IgD-negative memory B cell (primary cell): ENCODE data around the gene LINGO3. TPM values are rescaled to one million over a fixed set of nuclear protein-coding genes. Genes with fewer than 3 reads are reported as not detected.

Experiments
- H3K27ac Mint-ChIP-seq, 3 donors: one replicate each; pipeline ENCODE4 v1.8.0; 2020 to 2022; ENCODE audit warnings: mild to moderate bottlenecking in 3 of 3, mixed read lengths in 3 of 3, moderate library complexity in 1 of 3
- H3K27me3 Mint-ChIP-seq: one replicate; pipeline ENCODE4 v1.8.0; 2021; ENCODE audit warnings: mixed read lengths
- H3K36me3 Mint-ChIP-seq: one replicate; pipeline ENCODE4 v1.8.0; 2020; ENCODE audit warnings: mild to moderate bottlenecking, mixed read lengths
- H3K4me1 Mint-ChIP-seq, 3 donors: one replicate each; pipeline ENCODE4 v1.8.0; 2020 to 2022; ENCODE audit warnings: mixed read lengths in 3 of 3, mild to moderate bottlenecking in 1 of 3
- H3K4me3 Mint-ChIP-seq, 4 donors: one replicate each; pipeline ENCODE4 v1.8.0; 2020 to 2022; ENCODE audit warnings: mild to moderate bottlenecking in 4 of 4, mixed read lengths in 4 of 4, moderate library complexity in 3 of 4
- H3K9me3 Mint-ChIP-seq, 3 donors: one replicate each; pipeline ENCODE4 v1.8.0; 2020 to 2021; ENCODE audit warnings: mixed read lengths in 3 of 3, mild to moderate bottlenecking in 1 of 3
- polyA plus RNA-seq: library from polyadenylated mRNA; unstranded; fragments of 300-500 nt; fragmentation: Illumina TruSeq; gene quantifications from one replicate; pipeline ENCODE4 v1.2.3, GENCODE V29; 2021

LINGO3 gene
- polyA plus RNA-seq, 1 donor from 2014 or later = 14.7 TPM

GRCh38 chr19:2334426-2334825 is 26.5 kb upstream of the LINGO3 start:
- H3K27me3 Mint-ChIP-seq = no peaks in the 10 kb centered on the region
- H3K9me3 Mint-ChIP-seq = no peaks in the 10 kb centered on the region
- peak overlapping the region in 2 of 3 donors; percentile 47 to 95 for H3K27ac Mint-ChIP-seq
- H3K36me3 Mint-ChIP-seq = peaks cover 3% of the 10 kb centered on the region
- peaks cover 22 to 41% (median 41%) of the 10 kb centered on the region in 3 donors for H3K4me1 Mint-ChIP-seq
- H3K4me3 Mint-ChIP-seq = peak overlapping the region in 1 of 4 donors; percentile 60

DNA sequence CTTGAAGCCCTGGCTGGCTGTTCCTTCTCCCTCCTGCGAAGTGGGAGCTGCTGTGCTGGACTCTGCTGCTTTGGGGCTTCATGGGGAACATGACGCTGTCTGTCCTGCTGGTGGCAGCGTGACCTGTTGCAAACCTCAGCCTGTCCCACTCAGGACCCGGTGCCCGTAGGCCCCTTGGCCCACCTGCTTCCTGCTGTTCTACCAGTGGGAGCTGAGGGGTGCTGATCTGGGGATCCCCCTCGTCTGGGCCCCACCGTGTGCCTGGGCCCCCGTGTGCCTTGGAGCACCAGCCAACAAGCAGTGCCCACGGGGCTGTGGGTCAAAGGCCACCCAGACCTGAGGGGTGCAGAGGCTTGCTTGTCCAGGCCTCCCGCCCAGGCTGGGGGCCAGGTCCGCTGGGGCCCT is 25.9 kb upstream of the LINGO3 start:
- peaks cover 4% of the 10 kb centered on the region for H3K36me3 Mint-ChIP-seq
- peak overlapping the region; percentile 67 to 92 (median 78) for H3K4me3 Mint-ChIP-seq
- H3K27me3 Mint-ChIP-seq = no peaks in the 10 kb centered on the region
- H3K27ac Mint-ChIP-seq = peak overlapping the region; percentile 83 to 98 (median 95)
- H3K4me1 Mint-ChIP-seq = peaks cover 24 to 45% (median 44%) of the 10 kb centered on the region in 3 donors
- H3K9me3 Mint-ChIP-seq = no peaks in the 10 kb centered on the region

DNA sequence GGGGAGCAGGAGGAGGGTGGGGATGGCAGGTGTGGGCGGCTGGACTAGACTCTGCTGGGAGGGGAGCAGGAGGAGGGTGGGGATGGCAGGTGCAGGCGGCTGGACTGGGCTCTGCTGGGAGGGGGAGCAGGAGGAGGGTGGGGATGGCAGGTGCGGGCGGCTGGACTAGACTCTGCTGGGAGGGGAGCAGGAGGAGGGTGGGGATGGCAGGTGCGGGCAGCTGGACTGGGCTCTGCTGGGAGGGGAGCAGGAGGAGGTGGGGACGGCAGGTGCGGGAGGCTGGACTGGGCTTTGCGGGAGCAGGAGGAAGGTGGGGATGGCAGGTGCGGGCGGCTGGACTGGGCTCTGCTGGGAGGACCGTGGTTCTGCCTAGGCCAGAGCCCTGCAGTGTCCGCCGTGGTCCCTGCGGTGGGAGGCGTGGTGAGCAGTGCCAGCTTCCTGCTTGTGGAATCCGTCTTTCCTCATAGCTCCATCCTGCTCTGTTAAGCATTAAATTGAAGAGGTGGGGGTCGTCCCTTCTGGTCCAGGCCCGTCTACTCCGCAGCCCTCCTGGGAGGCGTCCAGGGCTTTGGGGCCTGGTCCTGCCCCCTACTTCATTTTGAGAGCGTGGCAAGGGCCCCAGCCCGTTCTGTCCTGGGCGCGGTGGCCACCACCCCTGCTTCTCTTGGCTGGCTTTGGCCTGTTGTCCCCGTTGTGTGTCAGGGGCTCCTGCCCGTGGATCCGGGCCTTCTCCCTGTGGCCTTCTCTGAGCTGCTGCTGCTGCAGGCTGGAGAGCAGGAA is 25.3 kb upstream of the LINGO3 start:
- Mint-ChIP-seq H3K27me3 (no peaks in the 10 kb centered on the region), H3K9me3 (no peaks in the 10 kb centered on the region), H3K4me3 (peak overlapping the region; percentile 67 to 92 (median 78)), H3K27ac (peak overlapping the region; percentile 83 to 98 (median 97)), H3K4me1 (peaks cover 24 to 46% (median 45%) of the 10 kb centered on the region in 3 donors), H3K36me3 (peaks cover 4% of the 10 kb centered on the region)

DNA sequence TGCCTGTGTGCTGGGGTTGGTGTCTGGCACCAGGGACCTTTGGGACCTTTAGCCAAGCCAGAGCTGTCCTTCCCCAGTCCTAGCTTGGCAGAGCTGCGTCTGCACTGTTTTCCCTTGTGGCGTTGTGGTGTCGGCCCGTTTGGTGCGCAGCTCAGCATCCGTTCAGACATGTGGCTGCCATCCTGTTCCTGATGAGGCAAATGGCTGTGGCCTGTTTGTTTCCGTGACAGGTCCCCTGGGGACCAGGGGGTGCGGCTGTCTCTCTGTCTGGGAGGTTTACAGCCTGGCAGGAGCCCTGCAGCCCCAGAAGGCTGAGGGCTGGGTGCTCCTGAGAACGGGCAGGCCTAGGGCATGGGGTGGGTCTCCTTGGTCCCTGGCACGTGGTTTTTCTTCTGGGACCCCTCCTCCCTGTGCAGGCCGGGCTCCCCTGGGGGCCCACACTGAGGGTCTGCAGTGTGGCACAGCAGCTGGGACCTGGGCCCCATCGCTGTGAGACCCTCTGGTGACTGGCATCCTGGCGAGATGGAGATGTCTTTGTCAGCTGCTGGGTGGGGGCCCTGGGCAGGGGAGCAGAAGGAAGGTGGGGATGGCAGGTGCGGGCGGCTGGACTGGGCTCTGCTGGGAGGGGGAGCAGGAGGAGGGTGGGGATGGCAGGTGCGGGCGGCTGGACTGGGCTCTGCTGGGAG is 24.5 kb upstream of the LINGO3 start:
- H3K9me3 Mint-ChIP-seq = no peaks in the 10 kb centered on the region
- H3K27me3 Mint-ChIP-seq = no peaks in the 10 kb centered on the region
- peaks cover 29 to 48% (median 47%) of the 10 kb centered on the region in 3 donors for H3K4me1 Mint-ChIP-seq
- H3K36me3 Mint-ChIP-seq = peaks cover 2% of the 10 kb centered on the region
- peak overlapping the region; percentile 97 to 98 (median 97) for H3K27ac Mint-ChIP-seq
- peak overlapping the region; percentile 76 to 92 (median 88) for H3K4me3 Mint-ChIP-seq

GRCh38 chr19:2331601-2332246 is 23.8 kb upstream of the LINGO3 start:
- Mint-ChIP-seq H3K4me1 (peaks cover 30 to 54% (median 54%) of the 10 kb centered on the region in 3 donors), H3K27ac (peak overlapping the region; percentile 97 to 98 (median 97)), H3K9me3 (no peaks in the 10 kb centered on the region), H3K27me3 (no peaks in the 10 kb centered on the region), H3K36me3 (peaks cover 1% of the 10 kb centered on the region), H3K4me3 (peak overlapping the region; percentile 48 to 92 (median 88))

- H3K4me1 Mint-ChIP-seq = peaks cover 26 to 55% (median 53%) of the 10 kb centered on the region in 3 donors
- peak overlapping the region; percentile 39 to 98 (median 97) for H3K27ac Mint-ChIP-seq
- peak overlapping the region; percentile 4 to 86 (median 61) for H3K4me3 Mint-ChIP-seq
- no peaks in the 10 kb centered on the region for H3K27me3 Mint-ChIP-seq
- H3K36me3 Mint-ChIP-seq = peaks cover 1% of the 10 kb centered on the region
- H3K9me3 Mint-ChIP-seq = no peaks in the 10 kb centered on the region
Measured at GRCh38 chr19:2330632-2331284, 22.8 kb upstream of the LINGO3 start.

DNA sequence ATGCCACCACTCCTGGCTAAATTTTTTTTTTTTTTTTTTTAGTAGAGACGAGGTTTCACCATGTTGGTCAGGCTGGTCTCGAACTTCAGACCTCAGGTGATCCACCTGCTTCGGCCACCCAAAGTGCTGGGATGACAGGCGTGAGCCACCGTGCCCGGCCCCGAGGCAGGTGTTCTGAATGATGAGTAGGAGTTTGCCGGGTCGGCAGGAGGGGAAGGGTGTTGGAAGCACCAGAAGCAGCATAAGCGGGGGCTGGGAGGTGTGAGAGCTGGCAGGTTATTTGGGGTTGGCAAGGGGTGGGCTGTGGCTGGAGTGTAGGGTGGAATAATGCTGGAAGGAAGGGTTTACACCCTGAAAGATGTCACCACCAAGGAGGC is 22.3 kb upstream of the LINGO3 start:
- no peaks in the 10 kb centered on the region for H3K27me3 Mint-ChIP-seq
- H3K27ac Mint-ChIP-seq = peak overlapping the region in 2 of 3 donors; percentile 97 to 98
- no peaks in the 10 kb centered on the region for H3K9me3 Mint-ChIP-seq
- peaks cover 30 to 58% (median 56%) of the 10 kb centered on the region in 3 donors for H3K4me1 Mint-ChIP-seq
- H3K36me3 Mint-ChIP-seq = peaks cover 1% of the 10 kb centered on the region
- peak overlapping the region in 3 of 4 donors; percentile 37 to 92 (median 86) for H3K4me3 Mint-ChIP-seq

GRCh38 chr19:2329501-2329916 is 21.6 kb upstream of the LINGO3 start:
- no peaks in the 10 kb centered on the region for H3K9me3 Mint-ChIP-seq
- peaks cover 1% of the 10 kb centered on the region for H3K36me3 Mint-ChIP-seq
- no peaks in the 10 kb centered on the region for H3K27me3 Mint-ChIP-seq
- peaks cover 33 to 63% (median 63%) of the 10 kb centered on the region in 3 donors for H3K4me1 Mint-ChIP-seq
- peak overlapping the region; percentile 87 to 100 (median 96) for H3K4me3 Mint-ChIP-seq
- peak overlapping the region; percentile 93 to 100 (median 97) for H3K27ac Mint-ChIP-seq

DNA sequence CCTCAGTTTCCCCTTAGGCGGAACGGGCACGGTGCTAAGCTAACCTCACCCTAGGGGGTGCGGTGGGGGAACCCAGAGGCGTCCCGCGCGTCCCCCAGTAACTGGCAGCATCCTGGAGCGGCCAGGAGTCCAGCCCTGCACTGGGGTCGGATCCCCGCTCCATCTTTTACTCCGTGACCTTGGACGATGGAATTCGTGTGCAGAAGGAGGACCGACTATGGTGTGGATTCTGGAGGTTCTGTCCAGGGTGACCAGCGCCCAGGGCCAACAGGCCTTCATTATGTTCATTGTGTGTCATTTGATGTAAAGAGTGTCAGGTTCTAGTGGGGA is 21.2 kb upstream of the LINGO3 start:
- H3K9me3 Mint-ChIP-seq = no peaks in the 10 kb centered on the region
- H3K27ac Mint-ChIP-seq = peak overlapping the region; percentile 93 to 100 (median 97)
- peaks cover 37 to 67% (median 66%) of the 10 kb centered on the region in 3 donors for H3K4me1 Mint-ChIP-seq
- H3K27me3 Mint-ChIP-seq = no peaks in the 10 kb centered on the region
- peak overlapping the region; percentile 87 to 100 (median 96) for H3K4me3 Mint-ChIP-seq
- peaks cover 1% of the 10 kb centered on the region for H3K36me3 Mint-ChIP-seq

DNA sequence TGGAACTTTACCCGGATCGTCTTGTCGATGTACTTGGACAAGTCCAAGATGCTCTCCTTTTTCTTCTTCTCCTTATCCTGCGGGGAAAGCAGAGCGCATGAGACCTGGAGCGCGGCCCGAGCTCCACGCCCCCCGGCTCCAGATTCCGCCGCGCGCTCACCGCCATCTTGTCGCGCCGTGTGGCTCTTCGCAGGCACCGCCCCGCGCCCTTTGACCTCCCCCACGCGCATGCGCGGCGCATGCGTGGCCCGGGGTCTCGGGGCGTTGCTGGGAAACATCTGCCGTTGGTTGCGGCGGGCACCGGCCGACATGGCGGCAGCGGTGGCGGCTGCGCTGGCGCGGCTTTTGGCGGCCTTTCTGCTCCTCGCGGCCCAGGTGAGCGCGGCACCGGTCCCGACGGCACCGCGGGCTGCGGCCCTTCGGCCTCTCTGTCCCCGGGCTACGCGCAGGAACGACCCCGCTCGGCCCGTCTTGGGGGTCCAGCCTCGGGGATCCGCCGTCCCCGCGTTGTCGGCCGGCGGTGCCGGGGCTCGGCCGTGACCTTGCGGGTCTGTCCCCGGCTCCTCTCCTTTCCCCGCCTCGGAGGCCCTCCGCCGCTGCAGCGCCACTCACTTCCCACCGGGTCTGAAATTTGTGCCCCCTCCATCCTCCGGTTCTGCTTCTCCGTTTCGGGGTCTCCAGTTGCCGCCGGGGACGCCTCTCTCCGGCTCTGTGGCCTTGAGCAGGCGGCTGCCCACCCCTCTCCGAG is 20.6 kb upstream of the LINGO3 start, which contains the start of the genes LSM7 and SPPL2B:
LSM7 (minus strand) TSS at position 186 of the 748 bp plus-strand sequence; CDS start at position 166, 20 bp downstream.
SPPL2B (plus strand) TSS at position 284 of the 748 bp plus-strand sequence; CDS start at position 310, 26 bp downstream.
- H3K36me3 Mint-ChIP-seq = peaks cover 1% of the 10 kb centered on the region
- no peaks in the 10 kb centered on the region for H3K9me3 Mint-ChIP-seq
- H3K27me3 Mint-ChIP-seq = no peaks in the 10 kb centered on the region
- H3K4me1 Mint-ChIP-seq = peaks cover 37 to 67% (median 63%) of the 10 kb centered on the region in 3 donors
- H3K4me3 Mint-ChIP-seq = peak within 1 kb of the TSS; percentile 92 to 100 (median 100)
- H3K27ac Mint-ChIP-seq = peak within 1 kb of the TSS; percentile 97 to 100 (median 99)

- H3K4me1 Mint-ChIP-seq = peaks cover 37 to 63% (median 58%) of the 10 kb centered on the region in 3 donors
- H3K9me3 Mint-ChIP-seq = no peaks in the 10 kb centered on the region
- peak overlapping the region; percentile 97 to 100 (median 99) for H3K27ac Mint-ChIP-seq
- peaks cover 1% of the 10 kb centered on the region for H3K36me3 Mint-ChIP-seq
- H3K27me3 Mint-ChIP-seq = no peaks in the 10 kb centered on the region
- peak overlapping the region; percentile 92 to 100 (median 100) for H3K4me3 Mint-ChIP-seq
Measured at GRCh38 chr19:2327773-2328400, 19.9 kb upstream of the LINGO3 start.

GRCh38 chr19:2326699-2327360 is 18.9 kb upstream of the LINGO3 start:
- peak overlapping the region; percentile 28 to 100 (median 96) for H3K4me3 Mint-ChIP-seq
- no peaks in the 10 kb centered on the region for H3K9me3 Mint-ChIP-seq
- H3K27me3 Mint-ChIP-seq = no peaks in the 10 kb centered on the region
- peak overlapping the region; percentile 97 to 100 (median 99) for H3K27ac Mint-ChIP-seq
- H3K4me1 Mint-ChIP-seq = peaks cover 32 to 56% (median 54%) of the 10 kb centered on the region in 3 donors
- peaks cover 1% of the 10 kb centered on the region for H3K36me3 Mint-ChIP-seq
